ENCODE data around the gene UBE2K.
A peak's percentile ranks its signal among the peaks of the same experiment; 100 is the strongest.
"Not testable (repeated sequence)": the region's sequence is repeated elsewhere in the genome, so short reads cannot be mapped to it uniquely, and the experiment has no call there.

UBE2K gene

DNA sequence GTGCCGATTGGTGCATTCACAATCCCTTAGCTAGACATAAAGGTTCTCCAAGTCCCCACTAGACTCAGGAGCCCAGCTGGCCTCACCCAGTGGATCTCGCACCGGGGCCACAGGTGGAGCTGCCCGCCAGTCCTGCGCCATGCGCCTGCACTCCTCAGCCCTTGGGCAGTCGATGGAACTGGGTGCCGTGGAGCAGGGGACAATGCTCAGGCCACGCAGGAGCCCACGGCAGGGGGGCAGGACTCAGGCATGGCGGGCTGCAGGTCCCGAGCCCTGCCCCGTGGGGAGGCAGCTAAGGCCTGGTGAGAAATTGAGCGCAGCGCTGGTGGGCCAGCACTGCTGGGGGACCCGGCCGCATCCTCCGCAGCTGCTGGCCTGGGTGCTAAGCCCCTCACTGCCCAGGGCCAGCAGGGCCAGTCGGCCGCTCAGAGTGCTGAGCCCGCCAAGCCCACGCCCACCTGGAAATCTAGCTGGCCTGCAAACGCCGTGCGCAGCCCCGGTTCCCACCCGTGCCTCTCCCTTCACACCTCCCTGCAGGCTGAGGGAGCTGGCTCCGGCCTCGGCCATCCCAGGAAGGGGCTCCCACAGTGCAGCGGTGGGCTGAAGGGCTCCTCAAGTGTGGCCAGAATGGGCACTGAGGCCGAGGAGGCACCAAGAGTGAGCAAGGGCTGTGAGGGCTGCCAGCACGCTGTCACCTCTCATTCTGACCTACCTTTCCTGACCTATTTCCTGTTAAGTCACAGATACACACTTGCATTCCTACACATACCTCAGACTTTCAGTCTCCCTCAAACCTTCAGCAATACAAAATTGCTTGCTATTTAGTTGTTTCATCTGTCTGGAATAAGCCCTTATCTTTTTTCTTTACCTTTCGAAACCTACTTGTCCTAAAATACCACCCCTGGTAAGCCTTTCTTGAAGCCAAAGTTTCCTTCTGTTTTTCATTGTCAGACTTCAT is 20.7 kb downstream of the UBE2K start:
- DNase-seq: peak in 1 of 42 donors; percentile 22
- intact Hi-C loops (cut with DNase I): no loop called here

DNA sequence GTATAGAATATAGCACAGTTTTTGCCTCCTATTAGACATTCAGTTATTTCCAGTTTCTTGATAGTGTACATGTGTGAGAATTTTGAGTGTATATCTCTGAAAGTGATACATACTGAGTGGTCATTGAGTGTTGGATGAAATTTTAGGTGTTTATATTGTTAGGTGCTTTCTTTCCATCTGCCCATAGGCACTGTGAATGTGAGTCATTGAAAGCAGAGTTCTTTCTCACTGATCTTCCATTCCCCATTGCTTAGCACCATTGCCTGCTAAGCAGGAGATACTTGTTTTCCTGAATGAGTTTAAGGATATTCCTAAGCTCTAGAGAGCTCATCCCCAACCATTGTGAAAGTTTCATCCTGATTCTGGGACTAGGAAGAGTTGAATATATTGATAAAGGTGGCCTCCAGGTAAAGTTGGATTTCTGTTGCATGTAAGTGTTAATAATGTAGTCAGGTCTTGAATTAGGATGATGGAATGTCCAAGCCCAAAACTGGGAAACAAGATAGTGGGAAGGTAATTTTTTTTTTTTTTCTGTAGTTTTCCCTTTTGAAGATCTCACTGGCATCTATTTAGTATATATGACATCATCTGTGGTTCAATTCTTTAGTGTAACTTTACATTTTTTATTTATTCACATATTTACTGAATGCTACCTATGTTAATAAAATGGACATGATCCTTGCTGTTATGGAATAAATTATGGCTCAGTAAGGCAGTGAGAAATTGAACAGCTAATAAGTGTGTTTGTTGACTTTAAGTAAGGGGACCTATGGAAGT is 22.1 kb downstream of the UBE2K start:
- intact Hi-C loops (cut with DNase I): no loop called here
- DNase-seq: no peak

DNA sequence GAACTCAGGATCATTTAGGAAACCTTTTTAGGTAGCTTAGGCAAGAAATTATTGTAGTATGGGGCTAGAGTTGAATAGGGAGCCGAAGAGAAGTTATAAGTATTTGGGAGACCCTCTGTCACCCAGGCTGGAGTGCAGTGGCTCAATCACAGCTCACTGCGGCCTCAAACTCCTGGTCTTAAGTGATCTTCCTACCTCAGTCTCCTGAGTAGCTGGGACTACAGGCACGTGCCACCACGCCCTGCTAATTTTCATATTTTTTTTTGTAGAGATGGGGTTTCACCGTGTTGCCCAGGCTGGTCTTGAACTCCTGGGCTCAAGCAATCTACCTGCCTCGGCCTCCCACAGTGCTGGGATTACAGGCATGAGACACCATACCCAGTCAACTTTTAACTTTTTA is 23.3 kb downstream of the UBE2K start:
- DNase-seq; intact Hi-C loops (cut with DNase I): not testable (repeated sequence)

DNA sequence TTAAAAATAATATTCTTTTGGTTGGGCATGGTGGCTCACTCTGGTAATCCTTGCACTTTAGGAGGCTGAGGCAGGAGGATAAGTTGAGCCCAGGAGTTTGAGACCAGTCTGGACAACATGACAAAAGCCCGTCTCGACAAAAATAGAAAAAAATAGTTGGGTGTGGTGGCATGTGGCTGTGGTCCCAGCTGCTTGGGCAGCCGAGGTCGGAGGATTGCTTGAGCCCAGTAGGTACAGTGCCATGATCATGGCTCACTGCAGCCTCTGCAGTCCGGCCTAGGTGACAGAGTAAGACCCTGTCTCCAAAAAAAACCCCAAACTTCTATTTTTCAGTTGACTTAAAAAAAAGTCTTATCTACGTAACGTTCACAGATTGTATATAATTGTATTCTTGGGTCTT is 23.9 kb downstream of the UBE2K start:
- DNase-seq: no peak
- intact Hi-C loops (cut with DNase I): no loop called here

DNA sequence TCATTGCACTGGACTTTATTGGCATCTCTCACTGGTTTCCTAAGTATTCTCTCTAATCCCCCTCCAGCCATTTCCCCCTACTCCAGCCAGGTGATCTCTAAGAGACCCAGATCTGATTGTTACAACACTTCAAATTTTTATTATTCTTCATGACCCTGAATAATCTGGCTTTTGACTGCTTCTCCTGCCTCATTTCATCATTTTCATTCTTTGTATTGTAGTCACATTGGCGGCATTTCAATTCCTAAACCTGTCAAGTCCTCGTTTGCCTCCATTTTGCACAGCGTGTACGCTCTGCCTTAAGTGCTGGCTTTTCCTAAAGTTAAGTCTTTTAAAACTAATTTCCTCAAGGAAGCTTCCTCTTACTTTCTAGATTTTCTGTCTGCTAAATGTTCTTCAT is 31.6 kb downstream of the UBE2K start:
- DNase-seq: no peak
- intact Hi-C loops (cut with DNase I): no loop called here

DNA sequence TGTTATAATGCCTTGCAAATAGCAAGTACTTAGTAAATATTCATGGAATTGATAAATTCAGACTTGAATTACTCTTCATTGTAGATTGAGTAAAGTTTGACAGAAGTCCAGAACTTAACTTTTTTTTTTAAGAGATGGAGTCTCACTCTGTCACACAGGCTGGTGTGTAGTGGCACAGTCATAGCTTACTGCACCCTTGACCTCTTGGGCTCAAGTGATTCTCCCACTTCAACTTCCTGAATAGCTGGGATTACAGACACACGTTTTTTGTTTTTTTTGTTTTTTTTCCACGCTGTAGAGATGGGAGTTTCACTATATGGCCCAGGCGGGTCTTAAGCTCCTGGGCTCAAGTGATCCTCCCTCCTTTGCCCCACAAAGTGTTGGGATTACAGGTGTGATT is 32.1 kb downstream of the UBE2K start:
- intact Hi-C loops (cut with DNase I): no loop called here

DNA sequence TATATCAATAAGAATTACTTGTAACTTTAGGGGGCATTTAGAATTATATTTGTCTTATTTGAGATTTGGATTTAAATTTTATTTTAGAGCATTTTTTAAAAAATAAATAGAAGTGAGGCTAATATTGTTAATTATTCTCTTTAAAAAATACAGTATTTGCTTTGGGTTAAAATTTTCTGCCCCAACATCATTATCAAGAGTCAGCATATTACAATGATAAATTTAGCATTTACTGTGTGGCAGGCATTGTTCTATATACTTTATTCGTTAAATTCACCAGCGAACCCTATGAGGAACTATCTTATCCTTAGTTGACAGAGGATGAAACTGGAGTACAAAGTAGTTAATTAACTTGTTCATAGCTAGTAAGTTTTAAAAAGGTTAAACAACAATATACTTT is 34.0 kb downstream of the UBE2K start:
- intact Hi-C loops (cut with DNase I): no loop called here
- no peak for DNase-seq

More for the DNA sequence above, 32.1 kb downstream of the UBE2K start:
- no peak for DNase-seq

DNA sequence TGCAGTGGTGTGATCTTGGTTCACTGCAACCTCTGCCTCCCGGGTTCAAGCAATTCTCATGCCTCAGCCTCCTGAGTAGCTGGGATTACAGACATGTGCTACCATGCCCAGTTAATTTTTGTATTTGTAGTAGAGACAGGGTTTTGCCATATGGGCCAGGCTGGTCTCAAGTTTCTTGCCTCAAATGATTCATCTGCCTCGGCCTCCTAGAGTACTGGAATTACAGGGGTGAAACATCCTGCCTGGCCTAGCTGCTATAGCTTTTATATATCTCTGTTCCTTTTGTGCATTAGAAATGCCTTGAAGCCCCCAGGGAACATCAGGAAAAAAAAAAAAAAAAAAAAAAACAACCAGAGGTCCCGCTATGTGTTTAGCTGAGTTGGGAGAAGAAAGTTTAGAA is 34.8 kb downstream of the UBE2K start:
- intact Hi-C loops (cut with DNase I): no loop called here
- DNase-seq: no peak

DNA sequence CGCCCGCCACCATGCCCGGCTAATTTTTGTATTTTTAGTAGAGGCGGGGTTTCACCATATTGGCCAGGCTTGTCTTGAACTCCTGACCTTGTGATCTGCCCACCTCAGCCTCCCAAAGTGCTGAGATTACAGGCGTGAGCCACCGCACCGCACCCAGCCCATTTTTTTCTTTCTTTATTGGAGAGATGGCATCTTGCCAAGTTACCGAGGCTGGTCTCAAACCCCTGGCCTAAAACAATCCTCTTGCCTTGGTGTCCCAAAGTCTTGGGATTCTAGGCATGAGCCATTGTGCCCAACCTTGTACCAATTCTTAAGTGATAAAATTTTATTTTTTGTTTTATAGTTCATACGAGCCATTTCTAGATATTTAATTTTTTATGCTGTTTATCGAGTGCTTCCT is 41.7 kb downstream of the UBE2K start:
- intact Hi-C loops (cut with DNase I); DNase-seq: not testable (repeated sequence)

DNA sequence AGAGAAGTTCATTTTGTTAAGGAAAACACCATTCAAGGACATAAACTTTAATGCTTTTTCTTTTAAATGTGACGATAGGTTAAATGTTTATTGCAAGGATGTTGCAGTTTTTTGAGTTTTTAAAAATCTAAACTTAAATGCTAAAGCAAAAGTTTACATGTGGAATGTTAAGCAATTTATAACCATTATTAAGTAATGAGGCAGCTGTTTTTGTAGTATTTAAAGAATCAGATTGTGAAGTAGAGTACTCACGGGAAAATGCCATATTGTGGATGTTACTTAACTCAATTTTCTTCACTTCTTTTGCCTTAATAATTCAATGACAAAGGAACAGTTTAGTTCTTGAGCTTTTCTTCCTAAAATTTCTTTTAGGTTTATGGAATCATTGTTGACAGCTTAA is 43.5 kb downstream of the UBE2K start:
- no peak for DNase-seq
- intact Hi-C loops (cut with DNase I): no loop called here

DNA sequence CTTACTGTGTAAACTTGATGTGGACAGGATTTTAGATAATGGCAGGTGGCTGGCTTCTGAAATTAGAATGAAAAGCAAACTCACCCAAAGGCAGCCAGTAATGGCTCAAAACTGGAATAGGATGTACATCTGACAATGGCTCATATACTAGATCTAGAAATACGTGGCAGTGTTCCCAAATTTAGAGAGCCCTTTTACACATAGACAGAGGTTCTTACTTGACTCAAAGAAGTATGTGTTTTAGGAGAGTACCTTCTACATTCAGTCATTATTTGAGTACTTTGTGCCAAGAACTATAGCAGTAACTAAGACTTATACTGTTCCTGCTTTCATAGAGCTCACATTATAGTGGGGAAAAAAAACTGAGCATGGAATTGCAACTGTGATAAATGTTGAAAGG is 48.0 kb downstream of the UBE2K start:
- DNase-seq: no peak
- intact Hi-C loops (cut with DNase I): no loop called here

DNA sequence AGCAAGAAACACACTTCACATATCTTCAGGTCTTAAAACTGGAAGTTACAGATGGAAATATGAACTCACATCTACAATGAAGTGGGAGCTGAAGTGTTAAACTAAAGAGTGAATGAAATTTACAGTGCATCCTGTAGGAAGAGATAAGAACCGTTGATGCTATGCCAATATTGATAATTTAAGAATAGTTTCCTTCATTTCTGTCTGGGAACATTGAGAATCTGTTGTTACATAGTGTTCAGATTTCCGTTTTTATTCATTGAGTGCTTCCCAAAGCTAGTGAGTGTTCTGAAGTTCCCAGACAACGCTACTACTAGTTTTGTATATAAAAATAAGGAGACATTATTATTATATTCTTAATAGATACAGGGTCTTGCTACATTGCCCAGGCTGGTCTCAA is 52.3 kb downstream of the UBE2K start:
- intact Hi-C loops (cut with DNase I): no loop called here
- DNase-seq: no peak

DNA sequence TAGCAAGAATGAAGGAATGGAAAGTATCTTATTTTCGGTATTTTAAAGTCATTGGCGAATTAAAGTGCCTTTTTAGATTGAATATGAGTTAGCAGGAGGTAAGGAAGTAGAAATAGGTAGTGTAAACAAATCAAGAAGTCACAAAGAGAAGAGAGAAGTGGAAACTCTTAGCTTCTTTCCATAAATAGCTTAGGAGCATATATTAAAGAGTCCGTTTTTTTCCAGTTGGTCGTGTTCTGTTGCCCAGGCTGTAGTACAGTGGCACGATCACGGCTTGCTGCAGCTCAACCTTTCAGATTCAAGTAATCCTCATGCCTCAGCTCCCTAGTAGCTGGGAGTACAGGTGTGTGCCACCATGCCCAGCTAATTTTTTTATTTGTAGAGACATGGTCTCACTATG is 56.4 kb downstream of the UBE2K start:
- intact Hi-C loops (cut with DNase I): no loop called here
- DNase-seq: peak in 1 of 42 donors; percentile 29

DNA sequence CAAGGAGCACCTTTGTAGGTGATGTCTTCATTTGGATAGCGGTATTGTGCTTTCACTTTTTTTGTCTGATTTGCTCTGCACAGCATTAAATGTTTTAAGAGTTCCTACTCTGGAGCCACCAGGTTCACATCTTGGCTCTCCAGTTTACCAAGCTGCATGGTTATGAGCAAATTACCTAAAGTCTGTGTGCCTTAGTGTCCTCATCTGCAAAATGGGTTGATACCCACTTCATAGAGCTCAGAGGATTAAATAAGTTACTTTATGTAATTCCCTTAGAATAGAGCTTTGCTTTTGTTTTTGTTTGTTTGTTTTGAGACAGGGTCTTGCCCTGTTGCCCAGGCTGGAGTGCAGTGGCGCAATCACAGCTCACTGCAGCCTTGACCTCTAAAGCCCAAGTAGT is 58.2 kb downstream of the UBE2K start:
- no peak for DNase-seq
- intact Hi-C loops (cut with DNase I): no loop called here

DNA sequence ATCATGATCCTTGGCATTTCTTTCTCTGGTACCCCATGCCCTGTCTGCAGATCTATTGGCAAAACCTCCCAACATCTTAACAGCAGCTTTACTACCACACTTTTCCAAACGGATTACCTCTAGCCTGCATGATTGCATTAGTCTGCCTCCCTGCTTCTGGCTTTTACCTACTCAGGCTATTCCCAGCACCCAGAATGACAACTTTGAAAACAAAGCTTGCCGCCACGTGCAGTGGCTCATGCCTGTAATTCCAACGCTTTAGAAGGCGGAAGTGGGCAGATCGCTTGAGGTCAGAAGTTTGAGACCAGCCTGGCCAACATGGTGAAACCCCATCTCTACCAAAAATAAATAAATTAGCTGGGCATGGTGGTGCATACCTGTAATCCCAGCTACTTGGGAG is 60.2 kb downstream of the UBE2K start:
- intact Hi-C loops (cut with DNase I): no loop called here
- DNase-seq: no peak

DNA sequence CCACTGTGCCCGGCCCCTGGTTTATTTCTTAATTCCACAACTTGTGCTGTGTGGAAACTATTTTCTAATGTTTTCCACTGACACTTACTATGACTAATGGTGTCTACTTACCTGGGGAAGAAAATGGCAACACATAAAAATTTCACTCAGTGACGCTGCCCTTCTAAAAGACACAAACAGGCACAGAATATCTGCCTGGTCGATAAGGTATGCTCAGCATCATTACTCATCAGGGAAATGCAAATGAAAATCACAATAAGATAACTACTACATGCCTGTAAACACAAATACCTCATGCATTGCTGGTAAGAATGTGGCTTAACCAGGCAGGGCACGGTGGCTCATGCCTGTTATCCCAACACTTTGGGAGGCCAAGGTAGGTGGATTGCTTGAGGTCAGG is 61.6 kb downstream of the UBE2K start:
- intact Hi-C loops (cut with DNase I): no loop called here
- no peak for DNase-seq

DNA sequence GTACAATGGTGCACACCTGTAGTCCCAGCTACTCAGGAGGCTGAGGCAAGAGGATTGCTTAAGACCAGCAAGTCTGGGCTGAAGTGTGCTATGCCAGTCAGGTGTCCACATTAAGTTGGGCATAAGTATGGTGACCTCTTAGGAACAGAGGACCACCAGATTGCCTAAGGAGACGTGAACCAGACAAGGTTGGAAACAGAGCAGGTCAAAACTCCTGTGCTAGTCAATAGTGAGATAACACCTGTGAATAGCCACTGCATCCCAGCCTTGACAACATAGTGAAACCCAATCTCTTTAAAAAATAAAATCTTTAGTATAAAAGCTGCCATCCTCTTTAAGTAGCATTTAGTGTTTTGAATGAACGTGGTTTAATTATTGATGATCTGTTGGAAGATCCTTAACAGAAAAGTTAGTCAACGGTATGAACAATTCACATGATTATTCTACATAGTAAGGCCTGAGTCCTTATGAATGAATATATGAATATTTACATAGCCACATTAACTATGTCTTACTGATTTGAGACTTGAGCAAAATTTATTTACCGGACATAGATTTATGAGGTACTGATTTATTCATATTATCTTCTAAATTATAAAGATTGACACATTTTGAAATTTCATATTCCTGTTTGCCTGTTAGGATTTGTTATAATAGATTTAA is 63.2 kb downstream of the UBE2K start:
- intact Hi-C loops (cut with DNase I): no loop called here
- DNase-seq: no peak

DNA sequence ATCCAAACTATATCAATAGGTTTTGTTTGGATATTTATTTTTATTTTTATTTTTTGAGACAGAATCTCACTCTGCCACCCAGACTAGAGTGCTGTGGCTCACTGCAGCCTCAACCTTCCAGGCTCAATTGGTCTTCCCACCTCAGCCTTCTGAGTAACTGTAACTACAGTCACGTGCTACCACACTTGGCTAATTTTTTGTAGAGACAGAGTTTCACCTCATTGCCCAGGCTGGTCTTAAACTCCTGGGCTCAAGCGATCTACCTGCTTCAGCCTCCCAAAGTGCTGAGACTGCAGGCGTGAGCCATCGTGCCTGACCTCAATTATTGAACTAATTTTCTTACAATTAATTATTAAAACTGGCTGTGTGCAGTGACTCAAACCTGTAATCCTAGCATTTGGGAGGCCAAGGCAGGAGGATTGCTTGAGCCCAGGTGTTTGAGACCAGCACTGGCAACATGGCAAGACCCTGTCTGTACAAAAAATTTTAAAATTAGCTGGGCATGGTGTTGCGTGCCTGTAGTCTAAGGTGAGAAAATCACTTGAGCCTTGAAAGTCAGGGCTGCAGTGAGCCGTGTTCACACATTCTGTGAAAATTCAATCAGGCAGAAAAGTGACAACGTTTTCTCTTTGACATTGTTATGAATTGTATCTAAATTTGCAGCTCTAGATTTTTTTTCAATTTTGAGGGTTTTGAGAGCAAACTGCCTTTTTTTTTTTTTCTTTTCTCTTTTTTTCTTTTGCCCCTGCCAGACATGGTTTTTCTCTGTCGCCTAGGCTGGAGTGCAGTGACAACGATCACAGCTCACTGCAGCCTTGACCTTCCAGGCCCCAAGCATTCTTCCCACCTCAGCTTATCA is 66.0 kb downstream of the UBE2K start:
- intact Hi-C loops (cut with DNase I): no loop called here

DNA sequence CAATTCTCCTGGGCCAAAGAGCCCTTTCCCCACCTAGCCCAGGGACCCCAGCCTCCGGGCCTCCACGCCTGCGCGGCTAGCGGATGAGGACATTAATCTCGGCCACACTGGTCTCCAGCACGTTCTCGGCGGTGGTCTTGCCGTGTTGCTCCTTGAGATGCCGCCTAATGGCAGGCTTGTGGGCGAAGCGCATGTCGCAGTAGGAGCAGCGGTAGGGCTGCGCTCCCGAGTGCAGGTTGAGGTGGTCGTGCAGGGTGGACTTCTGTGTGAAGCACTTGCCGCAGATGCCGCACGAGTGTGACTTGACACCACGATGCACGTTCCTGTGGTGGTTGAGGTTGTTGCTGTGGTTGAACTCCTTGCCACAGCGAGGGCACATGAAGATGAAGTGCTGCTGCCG is 72.1 kb downstream of the UBE2K start:
- no peak for DNase-seq
- intact Hi-C loops (cut with DNase I): no loop called here

More for the DNA sequence above, 66.0 kb downstream of the UBE2K start:
- DNase-seq: no peak

Measured in head of caudate nucleus (tissue), 42 donors.